Suprapubic skin (tissue), 4 donors: ENCODE measurements around the gene CTTNBP2.
"Not testable (repeated sequence)": the region's sequence is repeated elsewhere in the genome, so short reads cannot be mapped to it uniquely, and the experiment has no call there.

Experiments
- CTCF ChIP-seq, 2 donors: fragments of 200-600 bp in 1 of 2; fragments of 450-650 bp in 1 of 2; sonication (generic) in 1 of 2; IDR thresholded peaks; one replicate each; pipeline ENCODE4 v1.5.1; 2016 to 2019; ENCODE audit warnings: antibody characterized with exemption in 2 of 2, mild to moderate bottlenecking in 1 of 2, moderate library complexity in 1 of 2
- EP300 ChIP-seq: sonication (generic); formaldehyde crosslinking; IDR thresholded peaks from one replicate; pipeline ENCODE4 v1.6.1; 2017; ENCODE audit warnings: antibody characterized with exemption
- POLR2AphosphoS5 ChIP-seq, 3 donors: sonication (generic); formaldehyde crosslinking; IDR thresholded peaks; one replicate each; pipeline ENCODE4 v1.6.1; 2017; ENCODE audit warnings: antibody characterized with exemption in 3 of 3

- TF ChIP-seq CTCF (IDR thresholded peaks at IDR 0.05); POLR2AphosphoS5 (IDR thresholded peaks at IDR 0.05); EP300: not testable (repeated sequence)
These were observed 165.1 kb downstream of the CTTNBP2 start for GRCh38 chr7:117708173-117708572.
